GM23338 (cell line): ENCODE data around the gene RUNX3. TPM values are rescaled to one million over a fixed set of nuclear protein-coding genes. Genes with fewer than 3 reads are reported as not detected.

ENCODE experiments used
- ATAC-seq: fragments of 200-7000 bp; cut with Tn5 transposase; 3 replicates; pipeline ENCODE4 v1.9.1; 2020
- DNase-seq: peaks from one replicate; pipeline ENCODE4 v3.0.0-alpha.2; 2015; ENCODE audit warnings: low spot score
- H2AFZ ChIP-seq: fragments of 200-600 bp; sonication (generic); 2 replicates; pipeline ENCODE4 v1.8.0; 2016; ENCODE audit warnings: antibody characterized with exemption, mild to moderate bottlenecking, moderate library complexity
- H3F3A ChIP-seq: fragments of 200-600 bp; sonication (generic); replicated peaks from 2 replicates; pipeline ENCODE4 v1.8.0; 2017; ENCODE audit warnings: antibody characterized with exemption, mixed run types, low read depth
- H3K27ac ChIP-seq: fragments of 200-600 bp; sonication (generic); 2 replicates; pipeline ENCODE4 v1.6.1; 2016; ENCODE audit warnings: low read depth
- H3K27me3 ChIP-seq: fragments of 200-600 bp; sonication (generic); 2 replicates; pipeline ENCODE4 v1.8.0; 2016; ENCODE audit warnings: mild to moderate bottlenecking, mixed run types, moderate library complexity; ENCODE audit not compliant: insufficient read depth
- H3K36me3 ChIP-seq: fragments of 200-600 bp; sonication (generic); 2 replicates; pipeline ENCODE4 v1.8.0; 2016; ENCODE audit warnings: mild to moderate bottlenecking; ENCODE audit not compliant: insufficient read depth
- H3K4me1 ChIP-seq: fragments of 200-600 bp; sonication (generic); 2 replicates; pipeline ENCODE4 v1.8.0; 2016; ENCODE audit warnings: mild to moderate bottlenecking, moderate library complexity; ENCODE audit not compliant: insufficient read depth
- H3K4me2 ChIP-seq: fragments of 200-600 bp; sonication (generic); 2 replicates; pipeline ENCODE4 v1.7.1; 2017; ENCODE audit warnings: mixed run types
- H3K4me3 ChIP-seq: fragments of 200-600 bp; sonication (generic); 2 replicates; pipeline ENCODE4 v1.6.1; 2016; ENCODE audit warnings: mixed run types
- H3K79me2 ChIP-seq: fragments of 200-600 bp; sonication (generic); replicated peaks from 2 replicates; pipeline ENCODE4 v1.8.0; 2017; ENCODE audit warnings: mild to moderate bottlenecking; ENCODE audit not compliant: insufficient read depth
- H3K9me2 ChIP-seq: fragments of 200-600 bp; sonication (generic); 2 replicates; pipeline ENCODE4 v1.8.0; 2017; ENCODE audit not compliant: insufficient read depth
- H4K20me1 ChIP-seq: fragments of 200-600 bp; sonication (generic); replicated peaks from 2 replicates; pipeline ENCODE4 v1.8.0; 2017; ENCODE audit warnings: mild to moderate bottlenecking; ENCODE audit not compliant: insufficient read depth
- H3K27ac Mint-ChIP-seq: 2 replicates; pipeline ENCODE4 v1.8.0; 2020; ENCODE audit warnings: inconsistent platforms, mild to moderate bottlenecking, moderate library complexity, mixed read lengths
- H3K27me3 Mint-ChIP-seq: 3 replicates; pipeline ENCODE4 v1.8.0; 2022; ENCODE audit warnings: low read depth, mild to moderate bottlenecking, moderate library complexity, mixed read lengths, inconsistent platforms; ENCODE audit not compliant: insufficient read depth, poor library complexity
- H3K36me3 Mint-ChIP-seq: 3 replicates; pipeline ENCODE4 v1.8.0; 2021; ENCODE audit warnings: low read depth, mild to moderate bottlenecking, inconsistent platforms, moderate library complexity, mixed read lengths
- H3K4me1 Mint-ChIP-seq: 3 replicates; pipeline ENCODE4 v1.8.0; 2020; ENCODE audit warnings: mild to moderate bottlenecking, inconsistent platforms, mixed read lengths
- H3K4me3 Mint-ChIP-seq: 3 replicates; pipeline ENCODE4 v1.8.0; 2021; ENCODE audit warnings: moderate library complexity, mild to moderate bottlenecking, inconsistent platforms, mixed read lengths
- H3K9me3 Mint-ChIP-seq: 3 replicates; pipeline ENCODE4 v1.8.0; 2020; ENCODE audit warnings: moderate library complexity, mild to moderate bottlenecking, inconsistent platforms, mixed read lengths
- CREB1 ChIP-seq: fragments of 250-450 bp; sonication (Bioruptor Pico); IDR thresholded peaks from 2 replicates; pipeline ENCODE4 v1.5.0; 2020; ENCODE audit warnings: low read depth, mild to moderate bottlenecking, moderate library complexity
- CTCF ChIP-seq, 2 experiments: fragments of 200-600 bp in 1 of 2; sonication (generic) in 1 of 2; conservative IDR thresholded peaks; 2 replicates each; pipeline versions ENCODE4 v1.5.1 to v1.6.1; 2016 to 2017; ENCODE audit warnings: antibody characterized with exemption in 2 of 2, low read depth in 2 of 2, mild to moderate bottlenecking in 2 of 2, moderate library complexity in 1 of 2
- ETS1 ChIP-seq: IDR thresholded peaks from 2 replicates; pipeline ENCODE4 v1.6.1; 2016; ENCODE audit warnings: antibody characterized with exemption
- EZH2 ChIP-seq: fragments of 200-600 bp; sonication (generic); IDR thresholded peaks from one replicate; pipeline ENCODE4 v1.8.0; 2017; ENCODE audit warnings: antibody characterized with exemption, mild to moderate bottlenecking, low read depth; ENCODE audit not compliant: unreplicated experiment
- JUNB ChIP-seq: IDR thresholded peaks from one replicate; pipeline ENCODE4 v1.6.1; 2016; ENCODE audit warnings: antibody characterized with exemption; ENCODE audit not compliant: unreplicated experiment
- NANOG ChIP-seq: IDR thresholded peaks from 2 replicates; pipeline ENCODE4 v1.6.1; 2016; ENCODE audit warnings: antibody characterized with exemption, borderline replicate concordance
- REST ChIP-seq: IDR thresholded peaks from one replicate; pipeline ENCODE4 v1.6.1; 2018; ENCODE audit warnings: antibody characterized with exemption; ENCODE audit not compliant: unreplicated experiment
- STAT1 ChIP-seq: IDR thresholded peaks from one replicate; pipeline ENCODE4 v1.6.1; 2016; ENCODE audit warnings: antibody characterized with exemption; ENCODE audit not compliant: unreplicated experiment
- ZNF114 ChIP-seq: fragments of 250-450 bp; sonication (Bioruptor Pico); IDR thresholded peaks from 2 replicates; pipeline ENCODE4 v1.5.0; 2020; ENCODE audit warnings: mild to moderate bottlenecking, moderate library complexity
- polyA plus RNA-seq: library from polyadenylated mRNA; unstranded; fragments of >200 nt; fragmentation: Nextera tagmentation; extraction: Ambion mirVana; gene quantifications from 2 replicates; pipeline ENCODE4 v1.2.1, GENCODE V29; 2016
- total RNA-seq: library from RNA; depleted of rRNA; stranded (reverse); fragments of >200 nt; shearing (Covaris generic); gene quantifications from 2 replicates; pipeline ENCODE4 v1.2.3, GENCODE V29; 2014

RUNX3 gene
- total and polyA plus RNA-seq, 2 experiments from 2014 or later: 0.23 to 0.73 TPM

GRCh38 chr1:24949331-24949881 is 19.3 kb upstream of the RUNX3 start (continued):
- TF ChIP-seq REST (no peak), ZNF114 (no peak), NANOG (no peak), CTCF (conservative IDR thresholded peaks at IDR 0.05; ENCODE audit: low read depth in 2 of 2) (no peak), CREB1 (CRISPR knock-in tag) (no peak), STAT1 (no peak), EZH2 (no peak), ETS1 (no peak), JUNB (no peak)

GRCh38 chr1:24948079-24948827 is 18.2 kb upstream of the RUNX3 start:
- H4K20me1 ChIP-seq: no peaks in the 10 kb centered on the region
- no peak overlapping the region for H3K4me3 ChIP-seq
- DNase-seq (no peak), ATAC-seq (no peak)
- H3K36me3 ChIP-seq: no peaks in the 10 kb centered on the region
- TF ChIP-seq NANOG (no peak), ZNF114 (no peak), CTCF (conservative IDR thresholded peaks at IDR 0.05; ENCODE audit: low read depth in 2 of 2) (0 out of 4 replicates have a peak, but pooled peaks of 1 of the 2 experiments have one; percentile 10), CREB1 (CRISPR knock-in tag) (no peak)
- no peak overlapping the region for H3K4me3 Mint-ChIP-seq
- no peak overlapping the region for H3K4me2 ChIP-seq
- H3F3A ChIP-seq: no peaks in the 10 kb centered on the region
- no peaks in the 10 kb centered on the region for H3K27me3 ChIP-seq
- H3K27ac ChIP-seq: no peak overlapping the region
- H3K4me1 ChIP-seq: peaks cover 15% of the 10 kb centered on the region; the same call in 1 of the 2 replicates
- H2AFZ ChIP-seq: no peak overlapping the region
- peaks cover 38% of the 10 kb centered on the region for H3K4me1 Mint-ChIP-seq
- H3K9me2 ChIP-seq: no peaks in the 10 kb centered on the region
- H3K36me3 Mint-ChIP-seq: no peaks in the 10 kb centered on the region
- H3K79me2 ChIP-seq: no peaks in the 10 kb centered on the region
- no peaks in the 10 kb centered on the region; the same call in 1 of the 3 replicates for H3K9me3 Mint-ChIP-seq
- H3K27me3 Mint-ChIP-seq: peaks cover 7% of the 10 kb centered on the region
- H3K27ac Mint-ChIP-seq: no peak overlapping the region
